NCI-H1105 (cell line): ENCODE data around the gene HEXD.

Source experiments
- DNase-seq: peaks from one replicate; lab custom pipeline; 2025; lab: John Stamatoyannopoulos, UW

The HEXD gene

GRCh38 chr17:82489851-82490511 lies 71.8 kb downstream of the HEXD start:
- no peak for DNase-seq

- DNase-seq: no peak
Observed at GRCh38 chr17:82490512-82491195, 72.5 kb downstream of the HEXD start.

DNA sequence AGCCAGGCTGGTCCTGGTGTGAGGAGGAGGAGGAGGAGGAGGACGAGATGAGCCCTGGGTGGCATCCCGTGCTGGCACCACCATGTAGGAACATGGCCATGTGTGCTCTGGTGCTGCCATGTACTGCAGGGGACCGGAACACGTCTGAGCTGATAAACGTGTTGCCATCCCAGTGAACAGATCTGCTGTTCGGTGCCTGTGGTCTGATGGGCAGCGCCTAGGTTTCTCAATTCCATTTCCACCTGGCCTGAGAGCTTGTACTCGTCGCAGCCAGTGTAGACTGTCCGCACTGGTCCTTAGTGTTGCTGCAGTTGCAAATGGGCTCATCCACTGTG lies 73.0 kb downstream of the HEXD start:
- no peak for DNase-seq

DNA sequence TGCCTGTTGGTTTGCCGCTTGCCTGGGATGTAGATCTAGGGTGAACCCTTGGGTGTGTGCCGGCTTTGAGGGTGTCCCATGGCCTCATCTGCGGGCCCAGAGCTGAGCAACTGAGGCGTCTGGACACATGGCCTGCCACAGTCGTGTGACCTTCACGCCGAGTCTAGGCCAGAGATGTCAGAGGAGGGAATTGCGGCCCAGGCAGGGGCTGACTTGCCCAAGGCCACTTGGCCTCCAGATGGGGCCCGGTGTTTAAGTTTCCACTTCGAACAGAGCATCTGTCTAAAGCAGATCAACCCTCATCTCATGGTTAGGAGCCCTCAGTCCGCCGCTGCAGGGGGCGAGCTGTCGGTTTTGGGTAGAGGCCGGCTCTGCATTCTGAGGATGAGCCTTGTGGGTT lies 73.4 kb downstream of the HEXD start:
- no peak for DNase-seq
